ENCODE results near the gene EEF1A2. TPM values are rescaled to one million over a fixed set of nuclear protein-coding genes. Genes with fewer than 3 reads are reported as not detected.

EEF1A2 gene
- 0.32 and 0.46 TPM in 2 replicates for total RNA-seq (2014; rRNA removed)
- 0.56 TPM for polyA plus RNA-seq (2012)

- DNase-seq (ENCODE audit: low read depth): no peak
Measured at GRCh38 chr20:63498960-63499337, at the start of gene EEF1A2. Gene EEF1A2, minus strand, starts transcription at chr20:63499083. Its CDS starts 1,320 bp downstream, at chr20:63497763.

GRCh38 chr20:63548542-63548941 lies 49.7 kb upstream of the EEF1A2 start:
- DNase-seq (ENCODE audit: low read depth): no peak

DNA sequence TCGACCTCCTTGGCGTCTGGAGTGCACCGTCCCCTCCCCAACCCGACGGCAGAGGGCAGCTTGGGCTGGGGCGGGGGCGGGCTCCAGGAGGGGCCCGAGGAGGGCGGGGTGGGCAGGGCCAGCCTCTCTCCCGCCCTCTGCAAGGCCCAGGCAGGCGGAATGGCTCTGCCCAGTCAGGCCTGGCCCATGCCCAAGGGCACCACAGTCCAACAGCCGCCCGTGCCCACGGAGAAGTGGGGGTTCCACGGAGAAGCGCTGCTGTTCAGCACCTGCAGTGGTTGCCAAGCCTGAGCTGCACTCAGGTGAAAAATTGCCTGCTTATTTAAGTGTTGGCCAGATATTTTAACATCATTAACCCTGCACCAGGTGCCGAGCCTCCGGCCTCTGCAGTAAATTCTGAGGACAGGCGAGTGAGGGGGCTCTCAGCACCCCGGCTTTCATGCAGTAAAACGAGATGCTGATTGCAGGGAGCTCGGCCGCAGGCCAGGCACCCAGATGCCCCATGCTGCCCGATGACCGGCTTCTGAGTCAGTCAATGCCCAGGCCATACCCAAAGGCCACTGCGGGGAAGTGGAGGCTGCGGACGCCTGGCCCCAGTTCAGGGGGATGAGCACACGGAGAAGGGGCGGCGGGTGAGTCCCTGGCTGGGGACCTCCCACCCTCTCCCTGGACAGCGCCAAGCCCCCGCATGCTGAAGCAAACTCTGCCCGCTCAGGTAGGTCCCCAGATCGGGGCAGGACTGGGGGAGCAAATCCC lies 49.0 kb upstream of the EEF1A2 start, which contains the start of gene SRMS:
Gene SRMS, minus strand, starts transcription at position 25 of the 756 bp plus-strand sequence. CDS start 286 bp downstream, outside the sequence.
- DNase-seq (ENCODE audit: low read depth): no peak

- DNase-seq (ENCODE audit: low read depth): no peak
Measured at GRCh38 chr20:63546956-63547724, 48.3 kb upstream of the EEF1A2 start.

DNA sequence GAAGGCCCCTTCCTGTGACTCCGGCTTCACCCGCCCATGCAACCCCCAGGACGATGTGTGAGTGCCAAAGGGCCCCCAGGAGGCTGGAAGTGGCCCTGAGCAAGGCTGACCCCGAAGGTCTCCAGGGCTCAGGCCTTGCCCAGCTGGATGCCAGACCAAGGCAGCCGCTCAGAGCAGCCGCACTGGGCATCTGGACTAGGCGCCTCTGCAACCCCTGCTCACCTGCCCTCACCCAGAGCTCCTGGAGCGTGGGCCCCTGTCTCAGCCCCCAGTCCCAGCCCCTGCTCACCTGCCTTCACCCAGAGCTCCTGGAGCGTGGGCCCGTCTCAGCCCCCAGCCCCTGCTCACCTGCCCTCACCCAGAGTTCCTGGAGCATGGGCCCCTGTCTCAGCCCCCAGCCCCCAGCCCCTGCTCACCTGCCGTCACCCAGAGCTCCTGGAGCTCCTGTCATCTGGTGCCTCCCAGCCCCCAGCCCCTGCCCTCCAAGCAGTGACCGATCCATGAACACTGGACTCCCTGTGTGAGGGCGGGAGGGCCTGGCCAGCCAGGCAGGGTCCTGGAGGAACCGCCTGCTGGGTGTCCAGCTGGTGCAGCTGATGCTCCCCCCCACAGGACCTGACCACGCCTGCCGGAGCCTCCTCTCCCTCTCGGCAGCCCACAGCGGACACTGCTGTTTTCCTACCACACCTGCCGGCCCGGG lies 47.5 kb upstream of the EEF1A2 start:
- no peak for DNase-seq (ENCODE audit: low read depth)

- DNase-seq (ENCODE audit: low read depth): no peak
Measured at GRCh38 chr20:63545814-63546213, 46.9 kb upstream of the EEF1A2 start.

DNA sequence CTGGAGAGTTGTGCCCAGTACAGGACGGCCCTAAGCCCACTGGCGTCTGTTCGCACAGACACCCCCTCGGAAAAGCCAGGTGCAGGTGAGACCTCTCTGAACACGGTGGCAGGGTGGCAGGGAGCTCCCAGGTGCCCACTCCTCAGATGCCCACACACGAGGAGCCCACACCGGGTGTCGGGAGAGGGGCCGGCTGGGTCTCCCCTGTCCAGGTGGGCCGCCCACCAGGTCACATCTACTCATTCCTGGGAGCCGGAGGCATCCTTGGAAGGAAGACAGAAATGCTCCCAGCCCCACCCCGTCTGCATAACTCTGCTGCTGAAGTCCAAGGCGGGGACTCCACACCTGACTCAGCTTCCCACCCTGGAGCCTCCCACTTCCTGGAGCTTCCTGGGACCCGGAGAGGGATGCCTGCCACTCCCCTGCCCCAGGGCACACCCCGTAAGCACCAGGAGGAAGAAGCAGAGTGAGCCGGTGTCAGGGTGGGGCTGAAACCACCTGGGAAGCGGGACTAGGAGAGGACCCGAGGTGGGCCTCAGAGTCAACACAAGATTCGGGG lies 46.2 kb upstream of the EEF1A2 start:
- no peak for DNase-seq (ENCODE audit: low read depth)

GRCh38 chr20:63544241-63544957 lies 45.5 kb upstream of the EEF1A2 start:
- no peak for DNase-seq (ENCODE audit: low read depth)

- no peak for DNase-seq (ENCODE audit: low read depth)
Measured at GRCh38 chr20:63543733-63544132, 44.9 kb upstream of the EEF1A2 start.

- DNase-seq (ENCODE audit: low read depth): no peak
Measured at GRCh38 chr20:63543131-63543530, 44.2 kb upstream of the EEF1A2 start.

- no peak for DNase-seq (ENCODE audit: low read depth)
Measured at GRCh38 chr20:63542696-63543095, 43.8 kb upstream of the EEF1A2 start.

DNA sequence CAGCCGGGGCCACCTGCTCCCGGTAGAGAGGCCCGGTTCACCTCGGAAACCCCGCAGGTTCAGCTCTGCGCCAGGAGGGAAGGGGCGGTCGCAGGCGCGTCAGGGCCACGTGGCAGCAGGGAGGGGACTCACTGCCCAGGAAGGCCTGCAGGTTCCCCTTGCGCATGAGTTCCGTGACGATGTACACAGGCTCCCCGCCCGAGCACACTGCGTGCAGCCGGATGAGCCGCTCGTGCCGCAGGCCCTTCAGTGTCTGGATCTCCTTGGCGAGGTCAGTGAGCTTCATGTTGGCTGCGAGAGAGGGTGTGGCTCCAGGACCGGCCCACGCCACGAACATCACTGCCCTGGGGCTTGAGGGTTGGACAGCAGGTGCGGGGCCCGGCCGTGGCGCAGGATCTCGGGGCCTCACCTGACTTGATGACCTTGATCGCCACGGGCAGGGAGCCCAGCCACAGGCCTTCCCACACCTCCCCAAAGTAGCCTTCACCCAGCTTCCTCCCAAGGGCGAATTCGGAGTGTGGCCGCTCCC lies 43.2 kb upstream of the EEF1A2 start:
- DNase-seq (ENCODE audit: low read depth): no peak

- no peak for DNase-seq (ENCODE audit: low read depth)
Measured at GRCh38 chr20:63541371-63541770, 42.5 kb upstream of the EEF1A2 start.

DNA sequence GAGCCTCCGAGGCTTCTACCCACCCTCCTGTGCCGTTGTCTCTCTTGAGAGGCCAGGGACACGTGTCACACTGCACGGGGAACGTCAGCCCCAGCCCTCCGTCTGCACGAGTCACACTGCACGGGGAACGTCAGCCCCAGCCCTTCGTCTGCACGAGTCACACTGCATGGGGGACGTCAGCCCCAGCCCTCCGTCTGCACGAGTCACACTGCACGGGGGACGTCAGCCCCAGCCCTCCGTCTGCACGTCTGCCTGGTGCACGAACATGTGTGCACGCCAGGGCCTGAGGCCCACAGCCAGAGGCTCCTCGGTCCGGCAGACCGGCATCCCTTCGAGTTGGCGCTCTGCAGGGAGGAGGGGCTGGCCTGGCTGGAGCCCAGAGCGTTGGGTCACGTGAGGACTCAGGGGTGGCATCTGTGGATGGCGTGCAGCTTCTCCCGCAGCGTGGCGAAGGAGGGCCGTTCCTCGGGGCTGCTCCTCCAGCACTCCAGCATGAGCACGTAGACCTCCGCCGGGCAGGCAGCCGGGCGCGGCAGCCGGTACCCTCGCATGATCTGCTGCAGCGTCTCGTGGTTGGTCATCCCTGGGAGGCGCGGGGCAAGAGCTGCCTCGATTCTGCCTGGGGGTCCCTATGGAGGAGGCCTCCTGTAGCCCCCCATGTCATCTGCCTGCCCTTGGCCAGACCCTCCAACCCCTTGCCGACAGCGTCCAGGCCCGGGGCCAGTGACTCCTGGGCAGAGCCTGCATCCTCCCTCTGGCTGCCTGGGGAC lies 41.7 kb upstream of the EEF1A2 start:
- no peak for DNase-seq (ENCODE audit: low read depth)

DNA sequence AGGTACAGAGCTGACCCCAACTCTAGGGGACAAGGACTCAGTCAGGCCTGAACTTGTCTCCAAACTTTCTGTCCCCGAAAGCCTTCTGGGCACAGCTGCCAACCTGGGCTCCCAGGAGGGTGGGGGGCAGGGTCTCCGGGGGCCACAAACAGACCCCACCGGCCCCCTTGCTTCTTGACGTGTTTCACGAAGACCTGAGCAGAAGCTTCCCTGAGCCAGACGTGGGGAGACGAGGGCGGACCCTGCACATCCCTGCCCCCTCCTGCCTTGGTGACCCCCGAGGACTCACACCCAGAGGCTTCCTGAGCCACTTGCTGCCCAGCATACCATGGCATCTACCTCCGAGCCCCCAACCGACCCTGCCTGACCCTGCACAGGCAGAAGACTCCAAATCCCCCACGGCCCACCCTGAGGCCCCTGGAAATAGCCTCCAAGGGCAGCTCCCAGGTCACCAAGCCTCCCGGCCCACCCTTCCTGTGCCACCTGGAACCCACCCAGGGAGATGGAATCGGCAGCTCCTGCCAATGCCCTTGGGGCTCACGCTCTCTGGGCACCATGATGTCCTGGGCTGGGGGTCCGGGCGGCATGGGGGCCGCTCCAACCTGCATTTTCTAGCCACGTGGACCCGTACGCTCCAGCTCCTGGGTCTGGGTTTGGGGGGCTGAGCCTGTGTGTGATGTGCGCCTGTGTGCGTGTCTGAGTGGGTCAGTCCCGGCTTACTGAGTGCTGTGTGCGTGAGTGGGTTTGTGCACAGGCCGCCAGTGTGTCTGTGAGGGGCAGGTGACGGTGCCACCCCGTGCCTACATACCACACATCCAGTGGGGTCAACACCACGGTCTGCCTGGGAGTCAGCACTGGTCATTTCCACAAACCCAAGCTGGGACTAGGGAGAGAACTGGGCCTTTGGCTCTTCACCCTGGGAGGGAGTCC lies 40.8 kb upstream of the EEF1A2 start:
- DNase-seq (ENCODE audit: low read depth): no peak

- DNase-seq (ENCODE audit: low read depth): no peak
Measured at GRCh38 chr20:63539092-63539430, 40.2 kb upstream of the EEF1A2 start.

GRCh38 chr20:63538204-63539091 lies 39.6 kb upstream of the EEF1A2 start:
- DNase-seq (ENCODE audit: low read depth): no peak
